ENCODE measurements around the gene ASB4.
A peak's percentile ranks its signal among the peaks of the same experiment; 100 is the strongest.

- TF ChIP-seq POLR2A (IDR thresholded peaks at IDR 0.05) (peak; percentile 31 to 38), CTCF (IDR thresholded peaks at IDR 0.05) (no peak)
Measured at GRCh38 chr7:95583834-95584621, 98.3 kb downstream of the ASB4 start.

All from heart left ventricle (tissue), 13 donors.